HG03469 (cell line): ENCODE results near the gene NT5E.
A peak's percentile ranks its signal among the peaks of the same experiment; 100 is the strongest.

Experiments used
- ATAC-seq: cut with Tn5 transposase; IDR thresholded peaks from one replicate; pipeline ENCODE4 v1.9.1; 2021; ENCODE audit warnings: mild to moderate bottlenecking, moderate library complexity, moderate number of reproducible peaks; ENCODE audit not compliant: unreplicated experiment

Gene NT5E

DNA sequence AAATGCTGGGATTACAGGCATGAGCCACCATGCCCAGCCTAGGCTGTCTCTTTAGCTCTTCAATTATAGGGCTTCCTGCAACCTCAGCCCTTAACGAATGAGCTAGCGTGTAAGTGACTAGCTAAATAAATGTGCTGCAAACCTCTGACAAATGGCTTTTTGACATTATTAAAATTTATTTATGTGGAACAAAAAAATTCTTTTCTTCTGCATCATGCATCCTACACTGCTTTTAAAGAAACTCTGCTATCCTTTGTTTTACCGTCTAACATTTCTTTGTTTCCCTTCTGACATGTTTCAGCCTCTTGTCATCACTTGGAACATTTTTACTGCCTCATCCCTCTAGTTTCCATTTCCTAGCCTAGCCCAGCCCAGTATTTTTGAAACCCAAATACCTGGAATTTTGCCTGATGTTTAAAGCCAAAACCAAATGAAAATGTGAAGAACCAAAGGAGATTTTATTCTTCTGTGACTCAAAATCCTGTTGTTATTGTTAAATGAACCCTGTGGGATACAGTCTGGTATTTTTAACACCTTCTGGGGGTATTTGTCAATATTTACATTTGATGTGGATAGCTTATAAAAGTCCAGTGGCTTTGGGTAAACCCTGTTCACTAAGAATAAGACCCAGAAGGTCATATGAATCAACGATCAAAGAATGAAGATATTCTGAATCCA, 9.5 kb downstream of the NT5E start:
- no peak for ATAC-seq

DNA sequence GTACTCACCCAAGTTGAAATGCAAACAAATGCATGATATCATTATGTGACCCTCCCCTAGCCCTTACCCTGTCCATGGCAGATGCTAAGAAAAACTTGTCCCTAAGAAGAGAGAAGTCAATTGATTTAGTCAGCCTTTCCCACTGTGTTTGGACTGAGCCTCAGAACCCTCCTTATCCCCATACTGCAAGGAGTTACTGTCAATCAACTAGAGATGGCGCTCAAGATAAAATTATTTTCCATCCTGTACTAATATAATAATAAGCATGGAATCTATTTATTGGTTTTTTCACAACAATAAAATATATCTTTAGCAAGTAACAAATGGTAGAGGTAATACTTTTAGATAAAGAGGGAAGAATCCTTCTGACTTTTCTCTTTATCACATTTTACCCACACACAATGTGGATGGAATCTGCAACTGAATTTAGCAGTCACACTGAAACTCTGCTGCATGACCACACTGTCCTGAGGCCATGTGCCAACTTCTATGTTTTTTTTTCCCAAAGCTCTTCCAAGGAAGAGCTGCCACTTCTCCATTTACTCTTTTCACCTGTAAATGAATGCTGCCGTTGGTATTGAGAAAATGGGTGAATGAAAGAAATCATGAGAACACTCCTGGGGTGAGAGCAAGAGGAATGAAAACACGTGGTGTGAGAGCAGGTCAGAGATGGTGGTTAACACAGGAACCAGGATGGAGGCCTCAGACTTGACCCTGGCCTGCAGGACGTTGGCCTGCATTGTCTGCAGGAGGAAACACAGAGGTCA, 10.5 kb downstream of the NT5E start:
- no peak for ATAC-seq

- peak; percentile 84 for ATAC-seq
These were observed 11.3 kb downstream of the NT5E start for GRCh38 chr6:85460921-85461797.

DNA sequence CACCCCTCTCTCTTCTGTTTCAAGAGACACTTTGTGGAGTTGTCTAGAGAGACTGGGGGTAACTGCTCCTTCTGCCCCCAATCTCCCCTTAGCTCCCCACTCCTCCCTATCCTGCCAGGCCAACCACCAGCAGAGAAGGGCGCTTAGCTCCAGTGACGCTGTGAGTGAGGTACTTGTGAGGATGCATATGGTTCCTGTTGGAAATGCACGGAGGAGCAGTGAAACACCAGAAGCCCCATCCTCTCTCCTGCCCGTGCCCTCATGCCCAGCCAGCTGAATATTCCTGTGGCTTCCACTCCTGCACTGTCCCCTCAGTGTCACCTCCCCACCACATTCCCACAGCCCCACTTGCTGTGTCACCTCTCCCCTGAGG, 11.9 kb downstream of the NT5E start:
- no peak for ATAC-seq

- ATAC-seq = no peak
These were observed 12.8 kb downstream of the NT5E start for GRCh38 chr6:85462673-85463072.

GRCh38 chr6:85463621-85464259, 13.9 kb downstream of the NT5E start:
- no peak for ATAC-seq

GRCh38 chr6:85464260-85464644, 14.4 kb downstream of the NT5E start:
- ATAC-seq = no peak

GRCh38 chr6:85464722-85465150, 14.9 kb downstream of the NT5E start:
- ATAC-seq = no peak

GRCh38 chr6:85465762-85466161, 15.9 kb downstream of the NT5E start:
- ATAC-seq = peak; percentile 40

DNA sequence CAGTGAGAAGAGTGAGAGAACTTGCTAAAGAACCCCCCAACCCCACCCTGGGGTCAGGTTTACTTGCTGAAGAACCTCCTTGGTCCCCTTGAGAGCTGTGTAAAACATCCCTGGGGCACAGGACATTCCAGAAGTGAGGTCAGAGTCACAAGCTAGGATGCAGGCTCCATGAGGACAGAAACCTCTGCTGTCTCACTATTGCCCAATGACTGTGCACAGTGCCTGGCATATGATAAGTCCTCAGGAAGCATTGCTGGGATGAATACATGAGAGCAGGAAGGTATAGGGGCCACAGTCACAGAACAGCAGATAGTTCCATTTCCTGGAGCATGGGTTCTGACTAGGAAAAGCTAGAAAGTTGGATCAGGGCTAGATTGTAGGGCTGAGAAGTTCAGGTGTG, 18.4 kb downstream of the NT5E start:
- ATAC-seq = no peak

DNA sequence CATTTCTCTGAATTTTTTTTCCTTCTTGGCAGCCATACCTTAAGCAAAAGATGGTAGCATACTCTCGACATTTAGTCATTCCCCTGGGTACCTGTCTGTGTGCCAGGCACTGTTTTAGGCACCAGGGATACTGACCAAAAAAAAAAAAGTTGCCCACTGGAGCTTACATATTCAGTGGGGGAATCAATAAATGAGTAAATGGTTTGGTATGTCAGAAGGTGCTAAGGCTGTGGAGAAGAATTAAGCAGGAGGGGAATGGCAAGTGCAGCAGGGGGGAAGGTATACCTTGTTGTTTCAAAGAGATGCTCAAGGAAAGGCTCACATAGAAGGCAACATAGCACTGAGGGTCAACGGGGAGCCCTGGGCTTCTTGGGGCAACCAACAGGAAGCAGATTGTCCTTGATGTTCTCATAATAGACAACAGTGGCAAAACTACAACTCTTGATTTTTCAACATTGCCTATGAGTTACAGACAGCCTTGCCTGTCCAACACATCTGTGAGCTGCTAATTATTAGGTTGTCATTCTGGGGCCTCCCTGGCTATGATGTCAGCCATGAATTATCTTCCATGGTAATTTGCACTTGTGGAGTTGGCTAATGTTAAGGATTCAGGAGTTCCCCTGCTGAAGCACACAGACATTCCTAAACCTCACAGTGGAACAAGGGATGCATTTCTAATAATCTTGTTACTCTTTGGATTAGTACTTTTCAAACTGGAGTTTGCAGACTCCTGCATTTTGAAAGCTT, 19.6 kb downstream of the NT5E start:
- ATAC-seq = no peak

GRCh38 chr6:85470023-85470410, 20.1 kb downstream of the NT5E start:
- no peak for ATAC-seq

- ATAC-seq = no peak
These were observed 22.9 kb downstream of the NT5E start for GRCh38 chr6:85472744-85473143.

DNA sequence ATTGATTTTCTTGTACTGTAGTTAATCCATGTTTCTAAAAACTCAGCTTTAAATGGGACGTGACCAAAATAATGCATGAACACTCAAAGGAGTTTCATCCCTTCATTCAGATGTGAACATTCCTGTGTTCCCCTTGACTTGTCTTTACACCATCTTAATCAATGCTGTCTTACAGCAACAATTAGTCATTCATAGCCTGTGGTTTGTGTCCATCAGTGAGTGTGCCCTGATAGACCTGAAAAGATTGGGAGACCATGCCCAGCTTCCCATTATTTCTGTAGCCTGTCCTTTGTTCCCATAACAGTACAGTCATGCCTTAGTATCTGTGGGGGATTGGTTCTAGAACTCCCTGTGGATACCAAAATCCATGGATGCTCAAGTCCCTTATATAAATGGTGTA, 23.9 kb downstream of the NT5E start:
- ATAC-seq = no peak

DNA sequence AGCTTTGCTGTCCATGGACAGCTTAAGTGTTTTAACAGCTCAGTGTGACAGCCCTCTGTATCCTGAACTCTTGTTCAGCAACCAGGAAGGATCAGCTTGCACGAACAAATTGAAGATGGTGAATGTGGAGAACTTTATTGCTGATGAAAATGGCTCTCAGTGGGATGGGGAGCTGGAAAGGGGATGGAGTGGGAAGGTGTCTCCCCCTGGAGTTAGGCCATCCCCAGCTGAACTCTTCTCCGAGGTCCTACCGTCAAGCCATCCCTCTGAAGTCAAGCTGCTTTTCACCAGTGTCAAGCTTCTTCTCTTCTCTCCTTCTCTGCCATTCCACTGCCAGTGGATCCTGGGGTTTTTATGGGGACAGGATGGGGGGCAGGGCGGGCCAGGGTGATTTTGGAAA, 26.6 kb downstream of the NT5E start:
- ATAC-seq = no peak

- no peak for ATAC-seq
These were observed 29.3 kb downstream of the NT5E start for GRCh38 chr6:85479208-85479607.

DNA sequence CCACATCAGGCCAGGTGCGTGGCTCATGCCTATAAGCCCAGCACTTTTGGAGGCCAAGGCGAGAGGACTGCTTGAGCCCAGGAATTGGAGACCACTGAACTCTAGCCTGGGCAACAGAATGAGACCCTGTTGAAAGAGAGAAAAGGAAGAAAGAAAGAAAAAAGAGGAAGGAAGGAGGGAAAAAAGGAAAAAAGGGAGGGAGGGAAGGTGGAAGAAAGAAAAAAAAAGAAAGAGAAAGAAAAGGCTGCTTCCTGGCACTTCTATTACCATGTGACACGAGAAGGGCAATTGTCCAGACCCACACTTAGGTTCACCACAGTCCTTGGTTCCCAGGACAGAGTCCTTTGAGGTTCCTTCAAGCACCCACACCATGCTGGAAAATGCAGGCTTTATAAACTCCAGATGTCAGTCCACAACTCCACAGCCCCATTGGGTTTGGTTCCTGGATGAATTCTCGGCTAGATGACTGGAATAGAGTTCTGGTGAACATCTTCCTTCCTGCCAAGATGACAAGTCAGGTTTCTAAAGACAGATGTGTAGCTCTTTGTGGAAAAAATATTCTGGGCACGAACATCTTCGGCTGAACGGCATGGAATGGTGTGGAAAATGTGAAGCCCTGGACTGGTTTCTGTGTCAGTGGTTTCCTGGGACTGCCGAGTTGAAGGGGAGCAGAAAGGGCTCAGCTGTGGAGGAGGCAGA, 32.5 kb downstream of the NT5E start:
- ATAC-seq = no peak

GRCh38 chr6:85482905-85483700, 33.2 kb downstream of the NT5E start:
- peak; percentile 91 for ATAC-seq

DNA sequence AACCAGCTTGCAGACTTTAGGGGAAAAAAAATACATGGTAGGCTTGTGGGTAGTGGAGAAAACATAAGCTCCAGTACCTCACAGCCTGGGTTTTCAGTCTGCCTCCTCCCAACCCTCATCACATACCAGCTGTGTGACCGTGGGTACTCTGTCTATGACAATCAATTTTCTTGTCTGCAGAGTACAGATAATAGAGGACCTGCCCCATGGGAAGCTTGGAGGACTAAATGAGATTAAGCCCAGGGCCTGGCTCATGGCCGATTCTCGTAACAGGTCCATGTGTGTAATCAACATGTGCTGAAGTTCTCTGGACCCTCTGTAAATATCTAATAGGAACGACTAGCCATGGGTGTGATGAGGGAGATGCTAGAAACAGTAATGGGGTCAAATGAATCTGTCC, 34.0 kb downstream of the NT5E start:
- ATAC-seq = no peak
